ENCODE data around the gene MIPEP.
A peak's percentile ranks its signal among the peaks of the same experiment; 100 is the strongest.

DNA sequence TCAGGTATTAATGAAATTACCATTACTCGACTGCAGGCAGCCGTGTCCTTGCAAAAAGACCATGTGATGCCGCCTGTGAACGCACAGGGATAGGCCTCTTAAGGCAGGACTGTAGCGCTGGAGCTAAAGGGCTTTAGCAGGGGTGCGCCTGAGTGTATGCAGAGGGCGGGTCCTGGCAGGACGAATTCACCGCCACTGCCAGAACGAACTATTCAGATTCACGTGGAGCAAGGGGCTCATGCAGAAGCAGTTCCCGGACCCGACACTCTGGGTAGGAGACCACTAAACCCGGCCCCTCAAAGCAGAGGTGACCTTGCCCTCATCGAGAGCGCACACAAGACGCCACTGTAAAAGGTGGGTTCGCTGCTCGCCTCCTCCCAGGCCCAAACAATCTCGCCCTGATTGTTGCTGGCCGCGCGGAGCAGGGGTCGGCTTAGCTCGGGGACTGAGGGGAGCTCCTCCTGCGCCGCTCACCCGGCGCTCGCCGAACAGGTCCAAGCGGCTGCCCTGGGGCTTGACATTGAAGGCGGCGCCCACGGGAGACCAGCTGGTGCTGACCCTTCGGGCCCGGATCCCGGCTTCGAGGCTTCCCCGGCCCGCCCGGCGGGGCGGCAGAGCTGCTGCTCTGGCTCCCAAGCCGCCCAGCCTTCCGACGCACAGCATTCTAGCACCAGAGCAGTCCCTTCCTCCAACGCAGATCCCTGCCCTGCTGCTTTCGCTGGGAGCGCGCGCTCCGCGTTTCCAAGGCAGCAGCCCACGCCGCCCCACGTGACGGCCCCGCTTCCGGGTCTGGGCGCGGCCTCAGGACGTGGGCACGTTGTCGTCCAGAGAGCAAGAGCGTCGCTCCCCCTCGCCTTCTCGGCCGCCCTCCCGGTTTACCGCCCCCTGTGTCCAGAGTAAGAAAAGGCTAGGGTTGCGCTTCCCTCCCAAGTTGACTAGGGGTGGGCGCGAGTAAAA lies at the start of gene MIPEP:
- TF ChIP-seq, protein P1, sequence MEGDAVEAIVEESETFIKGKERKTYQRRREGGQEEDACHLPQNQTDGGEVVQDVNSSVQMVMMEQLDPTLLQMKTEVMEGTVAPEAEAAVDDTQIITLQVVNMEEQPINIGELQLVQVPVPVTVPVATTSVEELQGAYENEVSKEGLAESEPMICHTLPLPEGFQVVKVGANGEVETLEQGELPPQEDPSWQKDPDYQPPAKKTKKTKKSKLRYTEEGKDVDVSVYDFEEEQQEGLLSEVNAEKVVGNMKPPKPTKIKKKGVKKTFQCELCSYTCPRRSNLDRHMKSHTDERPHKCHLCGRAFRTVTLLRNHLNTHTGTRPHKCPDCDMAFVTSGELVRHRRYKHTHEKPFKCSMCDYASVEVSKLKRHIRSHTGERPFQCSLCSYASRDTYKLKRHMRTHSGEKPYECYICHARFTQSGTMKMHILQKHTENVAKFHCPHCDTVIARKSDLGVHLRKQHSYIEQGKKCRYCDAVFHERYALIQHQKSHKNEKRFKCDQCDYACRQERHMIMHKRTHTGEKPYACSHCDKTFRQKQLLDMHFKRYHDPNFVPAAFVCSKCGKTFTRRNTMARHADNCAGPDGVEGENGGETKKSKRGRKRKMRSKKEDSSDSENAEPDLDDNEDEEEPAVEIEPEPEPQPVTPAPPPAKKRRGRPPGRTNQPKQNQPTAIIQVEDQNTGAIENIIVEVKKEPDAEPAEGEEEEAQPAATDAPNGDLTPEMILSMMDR (IDR thresholded peaks at IDR 0.05), result peak; percentile 72 to 82 (median 81)
- TF ChIP-seq POLR2A (IDR thresholded peaks at IDR 0.05; ENCODE audit: low read depth) (peak; percentile 61), POLR2AphosphoS5 (IDR thresholded peaks at IDR 0.05) (peak; percentile 95 to 96)
